ENCODE measurements around the gene ZNF777.
"Not testable (repeated sequence)": the region's sequence is repeated elsewhere in the genome, so short reads cannot be mapped to it uniquely, and the experiment has no call there.

Gene ZNF777

DNA sequence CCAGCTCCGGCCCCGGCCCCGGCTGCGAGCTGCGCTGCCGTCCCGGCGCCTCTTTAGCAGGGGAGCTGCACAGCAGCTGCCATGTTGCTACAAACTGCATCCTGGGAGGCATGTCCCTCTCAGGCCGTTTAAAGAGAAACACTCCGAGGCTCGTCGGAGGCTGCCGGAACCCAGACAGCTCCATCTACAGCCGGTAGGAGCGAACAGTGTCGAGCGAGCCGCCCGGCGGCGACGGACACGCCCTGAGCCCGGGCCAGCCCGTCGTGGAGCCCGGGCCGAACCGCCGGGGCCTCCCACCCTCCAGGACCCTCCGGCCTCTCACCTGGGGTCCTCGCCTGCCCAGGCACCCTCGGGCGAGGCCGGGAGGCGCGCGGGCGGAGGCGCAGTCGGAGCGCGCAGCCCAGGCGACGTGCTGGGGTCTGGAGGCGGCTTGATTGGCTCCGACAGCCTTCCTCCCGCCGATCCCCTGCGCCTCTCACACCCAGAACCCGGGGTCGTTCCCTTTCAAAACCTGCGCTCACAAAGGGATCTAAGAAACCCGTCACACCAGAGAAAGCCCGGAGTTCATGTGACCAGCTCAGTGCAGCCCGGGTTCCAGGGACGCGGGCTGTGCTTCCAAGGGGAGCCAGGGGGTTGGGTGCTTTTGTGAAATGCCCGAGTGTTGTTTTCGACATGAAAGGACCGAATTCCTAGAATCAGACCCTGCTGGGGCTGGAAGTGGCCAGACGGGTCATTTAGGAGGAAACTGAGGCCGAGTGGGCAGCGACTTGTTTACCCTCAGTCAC lies at the start of gene ZNF777:
Gene ZNF777, minus strand, starts transcription at position 570 of the 785 bp plus-strand sequence. CDS start 5,040 bp downstream, outside the sequence.
- DNase-seq (ENCODE audit: low spot score) = peak; percentile 95

DNA sequence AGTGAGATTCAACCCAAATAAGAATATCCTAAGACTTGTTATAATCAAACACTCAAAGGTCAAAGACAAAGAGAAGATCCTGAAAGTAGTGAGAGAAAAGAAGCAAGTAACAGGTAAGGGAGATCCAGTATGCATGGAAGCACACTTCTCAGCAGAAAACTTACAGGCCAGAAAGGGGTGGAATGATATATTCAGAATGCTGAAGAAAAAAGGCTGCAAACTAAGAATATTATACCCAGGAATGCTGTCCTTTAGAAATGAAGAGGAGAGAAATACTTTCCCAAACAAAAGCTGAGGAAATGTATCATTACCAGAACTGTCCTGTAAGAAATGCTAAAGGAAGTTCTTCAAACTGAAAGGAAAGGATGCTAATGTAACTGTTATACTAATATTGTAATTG lies 49.4 kb upstream of the ZNF777 start:
- DNase-seq (ENCODE audit: low spot score) = no peak

DNA sequence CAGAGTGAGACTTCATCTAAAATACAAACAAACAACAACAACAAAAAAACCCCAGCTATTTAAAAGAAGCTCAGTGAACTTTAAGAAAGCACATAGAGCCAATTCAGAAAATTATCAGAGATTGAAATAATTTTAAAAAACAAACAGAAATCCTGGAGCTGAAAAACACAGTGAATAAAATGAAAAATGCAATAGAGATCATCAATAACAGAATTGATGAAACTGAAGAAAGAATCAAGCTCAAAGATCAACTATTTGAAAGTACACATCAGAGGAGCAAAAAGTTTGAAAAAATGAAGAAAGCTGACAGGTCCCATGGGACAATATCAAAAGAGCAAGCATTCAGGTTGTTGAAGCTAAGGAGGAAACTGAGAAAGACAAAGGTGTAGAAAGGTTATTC lies 48.9 kb upstream of the ZNF777 start:
- no peak for DNase-seq (ENCODE audit: low spot score)

DNA sequence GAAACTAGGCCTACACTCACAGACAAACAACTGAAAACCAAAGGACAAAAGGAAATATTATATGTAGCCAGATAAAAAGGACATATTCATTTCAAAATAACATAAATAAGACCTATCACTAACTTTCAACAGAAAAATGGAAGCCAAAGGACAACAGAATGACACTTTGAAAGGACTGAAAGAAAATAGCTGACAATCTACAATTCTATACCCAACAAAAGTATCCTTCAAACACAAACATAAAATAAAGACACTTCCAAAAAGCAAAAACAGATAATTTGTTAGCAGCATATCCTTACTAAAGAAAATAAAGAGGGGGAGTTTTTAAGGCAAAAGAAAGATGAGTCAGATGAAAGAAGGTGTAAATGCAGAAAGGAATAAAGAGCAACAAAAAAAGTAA lies 44.7 kb upstream of the ZNF777 start:
- DNase-seq (ENCODE audit: low spot score) = no peak

DNA sequence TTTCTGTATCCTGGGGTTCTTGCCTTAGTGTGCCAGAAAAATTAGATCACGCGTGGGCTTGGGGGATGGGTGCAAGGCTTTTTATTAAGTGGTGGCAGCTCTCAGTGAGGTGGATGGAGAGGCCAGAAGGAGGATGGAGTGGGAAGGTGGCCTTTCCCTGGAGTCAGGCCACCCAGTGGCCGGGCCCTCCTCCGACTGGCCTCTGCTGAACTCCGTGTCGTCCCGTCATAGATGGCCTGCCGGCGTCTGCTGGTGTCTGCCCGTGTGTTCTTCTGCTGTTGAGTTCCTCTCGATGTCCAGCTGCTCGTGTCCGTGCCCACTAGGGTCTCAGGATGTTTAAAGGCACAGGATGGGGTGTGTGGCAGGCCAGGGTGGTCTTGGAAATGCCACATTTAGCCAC lies 40.8 kb upstream of the ZNF777 start:
- no peak for DNase-seq (ENCODE audit: low spot score)

DNA sequence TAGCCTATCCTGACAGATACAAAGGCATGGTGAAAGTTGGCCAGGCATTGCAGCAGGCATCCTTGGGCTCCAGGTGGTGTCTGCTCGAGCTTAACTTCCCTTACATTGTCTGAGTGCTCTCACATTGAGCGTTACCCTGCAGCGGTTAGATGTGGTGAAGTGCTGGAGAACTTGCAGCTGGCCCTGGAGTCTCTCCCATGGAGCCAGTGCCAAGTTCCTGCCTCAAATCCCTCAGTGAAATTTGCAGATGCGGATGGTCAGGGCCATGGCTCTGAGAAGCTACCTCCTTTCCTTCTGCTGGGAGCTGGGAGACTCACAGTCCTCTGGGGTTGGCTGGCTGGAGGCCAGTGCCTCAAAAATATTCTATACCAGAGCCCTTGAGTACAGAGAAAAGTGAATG lies 40.0 kb upstream of the ZNF777 start:
- DNase-seq (ENCODE audit: low spot score) = no peak

DNA sequence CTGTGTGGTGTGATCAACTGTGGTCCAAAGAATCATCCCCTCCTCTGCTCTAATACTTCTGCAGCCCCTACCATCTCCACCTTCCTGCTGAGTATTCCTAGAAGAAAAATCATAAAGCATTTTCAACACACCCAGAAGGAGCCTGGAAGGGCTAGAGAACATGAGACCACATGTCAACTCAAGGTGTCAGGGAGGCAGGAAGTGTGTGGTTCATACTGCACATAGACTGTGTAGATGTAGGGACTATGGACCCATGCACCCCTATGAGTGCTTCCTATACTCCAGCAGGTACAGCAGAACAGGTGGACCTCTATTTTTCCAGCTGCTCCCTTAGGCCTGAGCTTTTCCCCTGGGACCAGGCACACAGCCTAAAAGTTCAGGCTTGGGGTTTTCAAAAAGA lies 39.3 kb upstream of the ZNF777 start:
- DNase-seq (ENCODE audit: low spot score) = no peak

DNA sequence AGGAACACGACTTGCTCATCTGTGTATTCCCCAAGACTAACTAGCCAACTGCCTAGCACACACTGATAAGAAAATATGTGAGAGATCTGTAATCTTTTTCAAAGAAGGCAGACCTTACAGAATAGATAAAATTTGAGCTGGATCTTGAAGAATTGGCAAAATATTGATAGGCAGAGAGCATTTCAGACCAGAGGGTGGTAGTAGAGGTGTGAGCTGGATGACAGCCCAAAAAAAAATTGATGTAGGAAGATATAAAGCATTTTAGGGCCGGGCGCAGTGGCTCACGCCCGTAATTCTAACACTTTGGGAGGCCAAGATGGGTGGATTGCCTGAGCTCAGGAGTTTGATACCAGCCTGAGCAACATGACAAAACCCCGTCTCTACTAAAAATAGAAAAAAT lies 37.9 kb upstream of the ZNF777 start:
- no peak for DNase-seq (ENCODE audit: low spot score)

DNA sequence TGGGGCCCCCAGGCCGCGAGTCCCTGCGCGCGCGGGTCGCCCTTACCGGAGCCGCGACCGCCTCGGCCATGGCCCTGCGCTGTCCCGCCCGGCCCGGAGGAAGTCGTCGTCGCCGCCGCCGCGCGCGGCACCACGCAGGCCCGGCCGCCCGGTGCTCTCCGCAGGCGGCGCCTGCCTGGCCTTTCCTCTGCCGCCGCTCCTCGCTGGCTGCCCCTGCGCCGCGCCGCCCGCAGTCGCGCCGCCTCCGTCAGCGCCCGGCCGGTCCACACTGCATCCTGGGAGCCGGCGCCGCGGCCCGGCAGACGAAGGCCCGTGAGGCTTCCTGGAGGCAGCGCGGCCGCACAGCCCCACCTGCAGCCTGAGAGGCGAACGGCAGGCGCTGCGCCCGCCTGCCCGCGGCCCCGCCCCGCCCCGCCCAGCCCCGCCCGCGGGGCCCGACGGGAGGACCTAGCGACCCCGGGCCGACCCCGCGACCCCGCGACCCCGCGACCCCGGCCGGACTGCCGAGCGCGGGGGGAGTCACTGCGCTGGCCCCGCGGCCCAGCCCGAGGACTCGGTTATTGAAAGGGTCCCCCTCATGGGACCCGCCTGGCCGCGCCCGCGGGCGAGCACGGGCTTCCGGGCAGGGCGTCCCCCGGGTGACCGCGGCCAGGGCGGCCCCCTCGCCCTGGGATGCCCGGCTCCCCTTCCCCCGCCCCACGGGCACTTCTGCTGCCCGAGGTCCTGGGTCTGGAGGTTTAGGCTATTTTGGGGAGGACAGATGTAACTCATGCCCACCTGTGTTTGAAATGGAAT lies 36.8 kb upstream of the ZNF777 start, which contains the start of gene ZNF746:
Gene ZNF746, minus strand, starts transcription at position 343 of the 795 bp plus-strand sequence. Its CDS starts 273 bp downstream, at position 70.
- peak; percentile 90 for DNase-seq (ENCODE audit: low spot score)

DNA sequence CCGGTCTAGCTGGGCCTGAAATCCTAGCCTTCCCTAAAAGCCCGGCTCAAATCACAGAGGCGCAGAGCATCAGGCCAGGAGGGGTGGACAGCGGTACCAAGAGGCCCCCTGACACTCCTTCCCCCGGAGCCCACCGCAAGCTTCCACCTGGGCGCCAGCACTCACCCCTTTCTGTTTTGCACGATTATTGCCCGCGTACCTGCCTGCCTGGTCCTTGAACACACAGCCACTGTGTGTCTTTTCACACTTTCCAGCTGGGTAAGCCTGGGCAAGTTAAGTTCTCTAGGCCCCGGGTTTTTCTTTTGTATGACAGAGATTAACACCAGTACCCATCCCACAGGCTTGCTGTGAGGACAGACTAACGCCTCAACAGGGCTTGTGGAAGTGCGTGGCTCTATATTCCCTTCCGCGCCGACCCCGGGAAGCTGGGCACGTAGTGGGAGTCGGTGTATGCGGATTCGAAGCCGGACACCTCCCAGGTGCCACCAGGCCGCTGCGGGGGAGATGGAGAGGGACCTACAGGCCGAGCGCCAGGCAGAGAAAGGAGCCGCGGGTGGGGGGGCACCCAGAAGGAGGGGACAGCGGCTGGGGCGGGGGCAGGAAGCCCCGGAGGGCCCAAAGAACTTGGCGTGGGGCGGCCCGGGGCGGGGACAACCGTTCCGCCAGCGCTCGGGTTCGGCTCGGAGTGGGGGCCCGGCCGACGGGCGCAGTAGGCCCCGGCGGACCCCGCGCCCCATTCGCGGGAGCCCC lies 36.0 kb upstream of the ZNF777 start:
- peak; percentile 42 for DNase-seq (ENCODE audit: low spot score)

DNA sequence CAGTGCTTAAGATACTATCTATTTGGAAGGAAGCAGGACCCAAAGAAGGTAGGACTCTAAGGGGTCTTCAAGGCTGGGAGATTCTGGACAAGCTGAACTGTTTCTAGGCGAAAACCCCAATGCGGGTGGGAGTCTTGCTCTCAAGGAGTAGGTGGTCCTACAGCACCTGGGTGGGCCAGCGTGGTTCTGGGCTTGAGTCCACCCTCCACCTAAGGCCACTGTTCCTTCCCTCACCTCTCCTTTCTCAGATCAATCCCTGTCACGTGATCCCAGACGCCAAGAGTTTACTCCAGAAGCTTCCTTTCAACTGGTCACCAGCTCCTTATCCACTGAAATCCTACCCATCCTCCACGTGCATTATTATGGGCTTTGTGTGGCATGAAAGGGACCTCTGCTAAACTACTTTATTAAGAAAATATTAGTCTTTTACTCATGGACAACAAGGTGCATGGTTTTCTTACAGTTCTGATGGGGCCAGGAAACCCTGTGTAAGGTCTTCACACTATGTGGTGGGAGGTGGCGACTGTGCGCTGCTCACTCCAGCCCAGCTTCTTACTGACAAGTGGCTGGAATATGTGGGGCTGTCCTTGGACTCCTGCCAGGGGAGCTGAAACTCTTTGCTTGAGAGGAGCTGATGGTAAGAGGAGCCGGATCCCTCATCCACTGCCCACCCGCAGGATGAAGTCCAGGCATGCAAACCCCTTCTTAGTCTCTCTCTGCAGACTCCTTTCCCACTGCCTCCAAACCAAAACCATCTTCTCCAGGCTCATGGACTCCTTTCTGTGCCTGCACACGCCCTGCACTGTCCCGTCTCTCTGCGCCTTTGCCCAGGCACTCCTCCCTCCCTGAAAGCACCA lies 35.2 kb upstream of the ZNF777 start:
- DNase-seq (ENCODE audit: low spot score) = no peak

DNA sequence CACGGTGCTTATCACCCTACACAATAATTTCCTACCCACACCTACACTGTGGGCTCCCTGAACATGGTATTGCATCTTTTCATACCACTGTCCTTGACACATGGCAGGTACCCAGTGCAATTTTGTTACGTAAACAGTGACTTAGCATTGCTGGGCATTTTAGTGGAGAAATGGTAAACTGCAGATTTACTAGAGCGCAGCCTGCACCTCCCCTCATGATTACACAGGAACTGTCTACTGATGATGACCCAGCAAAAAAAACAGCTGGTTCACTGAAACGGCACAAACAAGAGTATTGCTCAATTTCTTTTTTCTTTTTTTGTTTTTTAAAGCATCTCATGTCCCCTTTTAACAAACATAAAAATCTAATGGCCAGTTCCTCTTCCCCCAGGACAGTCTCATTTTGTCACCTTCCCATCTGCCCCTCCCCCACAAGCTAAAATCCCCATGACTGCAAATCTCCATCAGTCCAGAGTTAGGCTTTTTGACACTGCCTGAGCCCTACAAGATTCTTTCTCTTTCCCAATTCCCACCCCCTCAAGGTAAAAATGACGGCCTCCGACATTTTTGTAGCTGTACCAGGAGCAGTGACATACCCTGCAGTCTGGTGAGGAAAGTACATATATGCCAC lies 34.0 kb upstream of the ZNF777 start:
- no peak for DNase-seq (ENCODE audit: low spot score)

DNA sequence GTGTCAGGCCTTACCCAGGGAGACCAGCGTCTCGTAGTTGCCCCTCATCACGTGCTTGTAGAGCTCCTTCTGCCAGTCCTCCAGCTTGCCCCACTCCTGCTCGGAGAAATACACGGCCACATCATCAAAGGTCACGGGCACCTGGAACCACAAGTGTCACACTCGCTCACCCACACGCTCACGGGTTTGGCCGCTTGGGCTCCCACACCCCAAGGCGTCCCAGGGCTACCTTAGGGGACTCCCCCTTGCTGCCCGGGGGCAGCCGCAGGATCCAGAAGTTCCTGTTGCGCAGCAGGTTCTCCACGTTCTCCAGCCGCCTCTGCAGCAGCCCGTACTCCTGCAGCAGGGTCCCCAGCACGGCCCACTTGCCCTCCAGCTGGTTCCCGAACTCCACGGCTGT lies 33.1 kb upstream of the ZNF777 start:
- not testable (repeated sequence) for DNase-seq (ENCODE audit: low spot score)

DNA sequence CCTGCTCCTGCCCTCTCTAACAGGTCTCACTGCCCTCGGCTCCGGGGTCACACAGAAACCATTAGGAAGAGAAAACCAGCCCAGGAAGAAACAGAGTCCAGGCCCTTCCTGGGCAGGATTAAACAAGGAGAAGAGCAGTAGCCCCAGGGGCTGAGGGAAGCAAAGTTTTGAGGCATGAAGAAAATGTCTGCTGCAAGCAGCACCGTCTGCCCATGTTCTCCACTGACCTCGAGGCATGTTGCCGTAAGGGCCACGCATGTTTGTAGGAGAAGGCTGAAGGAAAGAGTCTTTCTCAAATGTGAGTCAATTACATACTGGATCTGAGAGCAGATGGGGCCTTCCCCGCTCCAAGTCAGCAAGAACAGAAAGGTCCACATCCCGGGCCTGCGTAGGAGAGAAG lies 32.5 kb upstream of the ZNF777 start:
- no peak for DNase-seq (ENCODE audit: low spot score)

DNA sequence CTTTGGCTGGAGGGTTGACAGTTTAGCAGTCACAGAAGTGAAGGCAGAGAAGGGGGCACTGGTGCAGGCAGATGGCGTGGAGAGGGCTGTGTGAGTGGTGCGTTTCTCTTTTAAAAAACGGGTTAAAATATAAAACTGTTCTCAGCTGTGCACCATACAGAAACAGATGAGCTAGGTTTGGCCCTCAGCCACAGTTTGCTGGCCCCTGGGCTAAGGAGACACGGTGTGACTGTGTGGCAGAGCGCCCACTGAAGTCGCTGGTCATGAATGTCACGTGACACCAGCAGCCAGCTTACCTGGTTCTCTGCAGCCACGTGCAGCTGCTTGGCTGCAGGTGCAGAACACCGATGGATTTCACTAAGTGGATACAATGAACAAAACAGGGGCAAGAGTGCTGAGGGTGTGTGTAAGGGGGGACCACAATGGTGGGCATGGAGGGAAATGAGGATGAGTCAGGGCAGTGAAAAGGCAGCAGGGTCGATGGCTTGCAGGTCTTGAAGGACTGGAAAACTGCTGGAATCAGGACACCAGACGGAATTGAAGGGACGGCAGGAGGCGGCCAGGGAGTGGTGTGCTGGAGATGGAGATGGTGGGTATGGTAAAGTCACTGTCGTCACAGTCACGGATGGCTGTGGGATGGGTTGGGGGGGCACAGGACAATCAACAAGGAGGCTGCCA lies 29.4 kb upstream of the ZNF777 start:
- no peak for DNase-seq (ENCODE audit: low spot score)

DNA sequence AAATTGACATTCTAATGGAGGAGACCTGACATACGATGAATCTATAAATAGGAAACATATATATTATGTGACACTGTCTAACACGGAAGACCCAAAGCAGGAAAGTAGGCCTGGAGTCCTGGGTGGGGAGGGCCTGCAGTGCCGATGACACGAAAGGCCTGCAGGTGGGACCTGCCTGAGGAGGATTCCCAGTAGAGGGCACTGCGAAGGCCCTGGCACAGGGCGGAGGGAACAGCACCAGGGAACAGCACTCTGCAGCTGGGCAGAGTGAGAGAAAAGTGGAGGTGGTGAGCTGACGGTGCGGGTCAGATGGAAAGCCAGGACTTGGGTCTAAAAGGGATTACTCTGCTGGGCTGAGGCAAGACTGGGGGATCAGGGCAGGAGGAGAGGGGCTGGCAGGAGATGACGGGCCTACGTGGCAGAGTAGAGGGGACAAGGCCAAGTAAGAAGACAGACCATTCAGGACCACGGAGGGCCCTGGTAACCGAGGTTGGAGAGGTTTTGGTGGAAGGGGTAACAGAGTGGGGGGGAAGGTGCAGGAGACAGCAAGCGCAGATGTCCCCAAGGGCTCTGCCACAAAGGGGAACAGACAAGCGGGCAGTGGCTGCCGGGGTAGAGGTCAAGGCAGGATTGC lies 28.6 kb upstream of the ZNF777 start:
- no peak for DNase-seq (ENCODE audit: low spot score)

DNA sequence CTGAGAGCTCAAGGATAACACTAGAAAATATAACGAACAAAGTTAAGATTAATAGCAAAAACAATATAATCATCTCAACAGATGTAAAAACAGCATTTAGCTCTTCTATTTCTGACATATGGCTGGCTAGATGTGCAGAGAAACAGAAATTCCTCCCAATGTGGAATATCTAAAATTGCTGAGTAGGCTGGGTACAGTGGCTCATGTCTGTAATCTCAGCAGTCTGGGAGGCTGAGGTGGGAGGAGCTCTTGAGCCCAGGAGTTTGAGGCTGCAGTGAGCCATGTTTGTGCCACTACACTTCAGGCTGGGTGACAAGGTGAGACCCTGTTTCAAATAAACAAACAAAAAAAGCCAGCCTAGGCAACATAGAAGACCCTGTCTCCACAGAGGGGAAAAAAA lies 18.7 kb upstream of the ZNF777 start:
- no peak for DNase-seq (ENCODE audit: low spot score)

DNA sequence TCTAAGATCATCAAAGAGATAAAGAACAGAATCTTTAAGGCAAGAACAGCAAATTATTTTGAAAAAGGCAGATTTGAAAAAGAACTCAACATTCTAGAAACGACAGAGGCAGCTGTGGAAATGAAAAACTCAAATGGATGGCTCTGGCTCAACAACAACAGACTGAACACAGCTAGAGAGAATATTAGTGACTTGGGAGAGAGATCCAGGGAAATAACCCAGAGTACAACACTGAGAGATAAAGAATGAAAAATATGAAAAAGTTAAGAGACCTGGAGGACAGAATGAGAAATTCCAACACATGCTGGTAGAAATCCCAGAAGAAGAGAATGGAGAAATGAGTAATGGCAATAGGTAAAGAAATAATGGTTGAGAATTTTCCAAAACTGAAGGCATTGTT lies 17.9 kb upstream of the ZNF777 start:
- DNase-seq (ENCODE audit: low spot score) = no peak

DNA sequence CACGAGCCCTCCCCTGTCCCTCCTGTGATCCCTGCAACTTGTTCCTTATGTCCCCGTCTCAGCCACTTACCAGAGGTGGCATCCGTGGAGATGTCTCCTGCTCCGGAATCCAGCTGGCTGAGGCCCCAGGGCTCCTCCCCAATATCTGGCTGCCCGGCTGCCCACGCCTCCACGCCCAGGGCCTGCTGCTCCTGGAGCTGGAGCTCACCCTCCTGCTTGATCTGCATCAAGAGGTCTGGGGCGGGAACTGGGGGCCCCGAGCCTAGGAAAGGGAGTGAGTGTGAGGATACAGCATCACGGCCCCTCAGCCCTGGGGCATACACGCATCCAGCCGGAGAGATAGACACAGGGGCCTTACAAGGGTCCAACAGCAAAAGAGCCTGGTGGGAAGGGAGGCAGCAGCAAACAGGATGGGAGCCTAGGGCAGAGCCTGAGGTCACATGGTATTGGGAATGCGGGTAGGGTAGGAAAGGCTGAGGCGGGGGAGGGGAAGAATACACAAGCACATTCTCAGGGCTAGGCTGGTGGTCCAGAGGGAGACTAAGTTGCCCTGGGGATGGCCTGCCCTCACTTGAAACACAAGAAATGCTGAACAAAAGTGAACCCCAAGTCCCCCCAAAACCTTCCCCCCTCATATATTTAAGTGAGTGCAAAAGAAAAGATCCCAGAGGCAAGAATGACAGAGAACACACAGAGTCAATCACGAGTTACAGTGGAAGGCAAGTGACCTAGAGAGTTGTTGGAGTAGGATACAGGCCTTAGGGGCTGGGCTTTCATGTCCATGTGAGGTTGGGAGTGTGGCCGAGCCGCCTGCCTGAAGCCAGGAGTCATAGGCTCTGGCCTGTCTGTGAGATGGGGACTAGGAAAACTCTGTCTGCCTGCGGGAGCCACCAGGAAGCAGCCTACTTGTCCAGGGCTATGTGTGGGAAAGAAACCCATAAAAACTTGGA lies 16.9 kb upstream of the ZNF777 start:
- no peak for DNase-seq (ENCODE audit: low spot score)
